ENCODE measurements around the gene SLX9. TPM values are rescaled to one million over a fixed set of nuclear protein-coding genes. Genes with fewer than 3 reads are reported as not detected.

Gene SLX9
- total RNA-seq, 1 experiment from 2014 or later: 58.7 TPM

GRCh38 chr21:44899768-44900558 lies 39.9 kb upstream of the SLX9 start:
- Mint-ChIP-seq H3K27me3 (ENCODE audit: insufficient read depth, unreplicated experiment) (no peaks in the 10 kb centered on the region), H3K27ac (ENCODE audit: low read depth, unreplicated experiment) (no peak overlapping the region), H3K4me1 (ENCODE audit: insufficient read depth, unreplicated experiment) (no peaks in the 10 kb centered on the region), H3K4me3 (ENCODE audit: unreplicated experiment) (no peak overlapping the region), H3K9me3 (ENCODE audit: unreplicated experiment) (no peaks in the 10 kb centered on the region), H3K36me3 (ENCODE audit: insufficient read depth, unreplicated experiment) (peaks cover 8% of the 10 kb centered on the region)
- TF ChIP-seq CTCF (IDR thresholded peaks at IDR 0.05; ENCODE audit: unreplicated experiment): no peak
- intact Hi-C loops (cut with micrococcal nuclease): no loop called here
- no peak for DNase-seq (ENCODE audit: unreplicated experiment)
- BruUV-seq (replicated peaks): no TSS peak
- ChIA-PET CTCF (no interaction called here), POLR2A (interaction anchor here (0.6 kb wide), 1 partner anchor 179 kb away, joined by 3 read pairs; no protein-coding TSS in a partner anchor)

GRCh38 chr21:44900559-44901251 lies 39.1 kb upstream of the SLX9 start:
- Mint-ChIP-seq H3K27me3 (ENCODE audit: insufficient read depth, unreplicated experiment) (no peaks in the 10 kb centered on the region), H3K4me3 (ENCODE audit: unreplicated experiment) (no peak overlapping the region), H3K36me3 (ENCODE audit: insufficient read depth, unreplicated experiment) (peaks cover 8% of the 10 kb centered on the region), H3K4me1 (ENCODE audit: insufficient read depth, unreplicated experiment) (no peaks in the 10 kb centered on the region), H3K27ac (ENCODE audit: low read depth, unreplicated experiment) (no peak overlapping the region), H3K9me3 (ENCODE audit: unreplicated experiment) (no peaks in the 10 kb centered on the region)
- DNase-seq (ENCODE audit: unreplicated experiment): no peak
- TF ChIP-seq CTCF (IDR thresholded peaks at IDR 0.05; ENCODE audit: unreplicated experiment): no peak
- intact Hi-C loops (cut with micrococcal nuclease): no loop called here
- ChIA-PET POLR2A (no interaction called here), CTCF (interaction anchor here (0.7 to 1.0 kb wide), 2 partner anchors 29 to 107 kb away, joined by 3 to 4 read pairs; no protein-coding TSS in a partner anchor)
- BruUV-seq (replicated peaks): no TSS peak

- intact Hi-C loops (cut with micrococcal nuclease): no loop called here
- no peaks in the 10 kb centered on the region for H3K4me1 Mint-ChIP-seq (ENCODE audit: insufficient read depth, unreplicated experiment)
- no peak for DNase-seq (ENCODE audit: unreplicated experiment)
- no peak for TF ChIP-seq CTCF (IDR thresholded peaks at IDR 0.05; ENCODE audit: unreplicated experiment)
- no TSS peak for BruUV-seq (replicated peaks)
- no peaks in the 10 kb centered on the region for H3K27me3 Mint-ChIP-seq (ENCODE audit: insufficient read depth, unreplicated experiment)
- POLR2A ChIA-PET: no interaction called here
- H3K27ac Mint-ChIP-seq (ENCODE audit: low read depth, unreplicated experiment): no peak overlapping the region
- CTCF ChIA-PET: interaction anchor here (0.7 to 1.0 kb wide), 2 partner anchors 29 to 108 kb away, joined by 3 to 4 read pairs; no protein-coding TSS in a partner anchor
- no peaks in the 10 kb centered on the region for H3K9me3 Mint-ChIP-seq (ENCODE audit: unreplicated experiment)
- H3K4me3 Mint-ChIP-seq (ENCODE audit: unreplicated experiment): no peak overlapping the region
- peaks cover 8% of the 10 kb centered on the region for H3K36me3 Mint-ChIP-seq (ENCODE audit: insufficient read depth, unreplicated experiment)
These were observed 38.3 kb upstream of the SLX9 start for GRCh38 chr21:44901391-44902074.

All from MCF 10A (cell line).